KMS-11 (cell line): ENCODE results near the gene HOXB5.

Experiments used
- H2AFZ ChIP-seq: fragments of 200-600 bp; sonication (generic); 2 replicates; pipeline ENCODE4 v1.6.1; 2016; ENCODE audit warnings: antibody characterized with exemption, mixed run types, low read depth
- H3K27ac ChIP-seq: fragments of 200-600 bp; sonication (generic); 2 replicates; pipeline ENCODE4 v1.6.1; 2016; ENCODE audit warnings: mild to moderate bottlenecking, mixed run types
- H3K27me3 ChIP-seq: fragments of 200-600 bp; sonication (generic); 2 replicates; pipeline ENCODE4 v1.6.1; 2017; ENCODE audit warnings: mild to moderate bottlenecking, low read depth, mixed run types, moderate library complexity; ENCODE audit not compliant: insufficient read depth
- H3K36me3 ChIP-seq: fragments of 200-600 bp; sonication (generic); 2 replicates; pipeline ENCODE4 v1.6.1; 2017; ENCODE audit warnings: mild to moderate bottlenecking, mixed run types; ENCODE audit not compliant: insufficient read depth
- H3K4me1 ChIP-seq: fragments of 200-600 bp; sonication (generic); 2 replicates; pipeline ENCODE4 v1.6.1; 2016; ENCODE audit warnings: mild to moderate bottlenecking, low read depth, mixed run types; ENCODE audit not compliant: poor library complexity, severe bottlenecking
- H3K4me2 ChIP-seq: fragments of 200-600 bp; sonication (generic); 2 replicates; pipeline ENCODE4 v1.7.0; 2016; ENCODE audit warnings: mild to moderate bottlenecking, mixed run types
- H3K4me3 ChIP-seq: fragments of 200-600 bp; sonication (generic); IDR thresholded peaks from 2 replicates; pipeline ENCODE4 v1.6.1; 2017; ENCODE audit warnings: low read depth, low read length, mixed read lengths; ENCODE audit not compliant: insufficient read depth
- H3K79me2 ChIP-seq: fragments of 200-600 bp; sonication (generic); 2 replicates; pipeline ENCODE4 v1.6.1; 2016; ENCODE audit warnings: low read depth, mixed run types; ENCODE audit not compliant: insufficient read depth
- H3K9ac ChIP-seq: fragments of 200-600 bp; sonication (generic); 2 replicates; pipeline ENCODE4 v1.6.1; 2016; ENCODE audit warnings: mild to moderate bottlenecking, mixed run types
- H4K20me1 ChIP-seq: fragments of 200-600 bp; sonication (generic); 2 replicates; pipeline ENCODE4 v1.6.1; 2016; ENCODE audit warnings: mild to moderate bottlenecking, mixed run types; ENCODE audit not compliant: insufficient read depth
- TF ChIP-seq, protein P1 (sequence below): fragments of 200-600 bp; sonication (generic); conservative IDR thresholded peaks from 2 replicates; pipeline ENCODE4 v1.6.1; 2017; ENCODE audit warnings: low read depth, mild to moderate bottlenecking, antibody characterized with exemption, low read length, moderate library complexity, mixed read lengths

The HOXB5 gene

DNA sequence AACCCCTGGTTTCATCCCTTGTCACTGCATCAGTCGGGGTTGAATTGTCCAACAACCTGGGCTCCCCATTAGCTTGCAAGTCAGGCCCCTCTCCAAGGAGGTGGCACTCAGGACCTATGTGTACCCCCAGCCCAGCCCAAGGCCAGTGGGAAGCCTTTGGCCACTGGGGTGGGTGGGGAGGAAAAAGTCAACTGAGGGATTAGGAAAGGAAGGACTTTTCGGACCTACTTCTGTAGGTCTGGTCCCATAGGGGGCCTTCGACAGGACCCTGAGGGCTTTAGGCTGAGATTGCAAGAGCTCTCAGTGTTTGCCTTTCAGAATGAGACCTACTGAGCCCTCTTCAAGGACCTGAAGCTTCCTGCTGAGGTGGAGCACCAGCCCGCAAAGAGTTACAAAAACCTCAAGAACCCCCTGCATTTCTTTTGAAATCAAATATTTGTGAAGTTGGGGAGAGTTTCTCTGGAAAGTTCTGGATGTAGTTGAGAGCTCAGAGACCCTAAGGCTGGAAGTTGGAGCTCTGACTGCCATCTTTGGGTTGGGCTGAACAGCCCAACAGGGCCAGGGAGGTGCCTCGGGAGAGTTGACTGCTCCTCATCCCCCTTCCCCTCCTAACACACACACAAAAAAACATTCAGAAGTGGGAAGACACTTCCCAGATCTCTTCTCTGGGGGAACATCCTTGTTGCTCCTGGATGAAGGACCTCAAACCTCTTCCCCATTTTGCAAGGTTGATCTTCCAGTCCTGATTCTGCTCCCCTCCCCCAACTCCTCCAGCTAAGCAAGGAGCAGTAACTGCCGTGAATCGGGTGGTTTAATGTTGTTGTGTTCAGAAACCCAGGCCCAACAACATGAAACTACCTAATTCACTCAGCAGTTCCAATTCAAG, 38.4 kb upstream of the HOXB5 start:
- H3K79me2 ChIP-seq, result no peaks in the 10 kb centered on the region
- H3K4me1 ChIP-seq, result peaks cover 47% of the 10 kb centered on the region
- H3K4me2 ChIP-seq, result peak overlapping the region; percentile 74
- TF ChIP-seq, protein P1, sequence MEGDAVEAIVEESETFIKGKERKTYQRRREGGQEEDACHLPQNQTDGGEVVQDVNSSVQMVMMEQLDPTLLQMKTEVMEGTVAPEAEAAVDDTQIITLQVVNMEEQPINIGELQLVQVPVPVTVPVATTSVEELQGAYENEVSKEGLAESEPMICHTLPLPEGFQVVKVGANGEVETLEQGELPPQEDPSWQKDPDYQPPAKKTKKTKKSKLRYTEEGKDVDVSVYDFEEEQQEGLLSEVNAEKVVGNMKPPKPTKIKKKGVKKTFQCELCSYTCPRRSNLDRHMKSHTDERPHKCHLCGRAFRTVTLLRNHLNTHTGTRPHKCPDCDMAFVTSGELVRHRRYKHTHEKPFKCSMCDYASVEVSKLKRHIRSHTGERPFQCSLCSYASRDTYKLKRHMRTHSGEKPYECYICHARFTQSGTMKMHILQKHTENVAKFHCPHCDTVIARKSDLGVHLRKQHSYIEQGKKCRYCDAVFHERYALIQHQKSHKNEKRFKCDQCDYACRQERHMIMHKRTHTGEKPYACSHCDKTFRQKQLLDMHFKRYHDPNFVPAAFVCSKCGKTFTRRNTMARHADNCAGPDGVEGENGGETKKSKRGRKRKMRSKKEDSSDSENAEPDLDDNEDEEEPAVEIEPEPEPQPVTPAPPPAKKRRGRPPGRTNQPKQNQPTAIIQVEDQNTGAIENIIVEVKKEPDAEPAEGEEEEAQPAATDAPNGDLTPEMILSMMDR, result no peak
- peak overlapping the region; percentile 38 for H3K27ac ChIP-seq
- H3K36me3 ChIP-seq, result no peaks in the 10 kb centered on the region
- H3K27me3 ChIP-seq, result peaks cover 17% of the 10 kb centered on the region
- H3K4me3 ChIP-seq, result no peak overlapping the region
- H4K20me1 ChIP-seq, result no peaks in the 10 kb centered on the region
- peak overlapping the region; percentile 55 for H2AFZ ChIP-seq
- H3K9ac ChIP-seq, result peak overlapping the region; percentile 11; the same call in 1 of the 2 replicates

DNA sequence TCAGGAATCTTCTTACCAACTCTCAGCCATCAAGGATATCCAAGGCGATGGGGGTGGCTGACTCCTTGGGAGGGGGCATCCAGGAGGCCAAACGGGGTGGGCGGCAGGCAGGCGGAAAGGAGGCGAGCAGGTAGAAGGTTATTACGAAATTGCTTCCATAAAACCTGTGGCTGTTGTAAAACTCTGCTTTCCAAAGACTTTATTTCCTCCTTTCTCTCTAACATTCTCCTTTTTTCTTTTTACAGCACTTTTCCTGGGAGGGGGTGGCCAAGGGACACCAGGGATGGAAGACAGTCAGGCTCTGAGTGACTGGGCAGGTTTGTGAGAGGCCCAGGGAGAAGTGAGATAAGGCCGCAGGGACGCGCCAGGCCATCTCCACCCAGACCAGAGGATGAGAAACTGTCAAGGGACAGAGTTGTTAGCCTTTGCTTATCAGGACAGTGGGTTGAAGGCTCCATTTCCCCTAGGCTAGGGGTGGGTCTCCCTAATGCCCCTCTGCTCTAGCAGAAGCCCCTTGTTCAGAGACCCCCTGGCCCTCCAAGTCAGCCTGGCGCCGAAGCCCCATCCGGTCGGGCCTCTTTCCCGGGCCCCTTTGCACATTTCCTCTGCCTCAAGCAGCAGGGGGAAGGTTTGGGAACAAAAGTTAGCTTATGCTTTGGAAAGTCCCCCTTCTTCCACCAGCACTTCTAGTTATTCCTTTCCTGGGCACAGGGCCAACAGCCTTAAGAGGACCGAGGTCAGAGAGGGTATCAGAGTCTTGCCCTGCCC, 37.5 kb upstream of the HOXB5 start:
- H3K27ac ChIP-seq, result no peak overlapping the region; the same call in 1 of the 2 replicates
- H3K4me2 ChIP-seq, result peak overlapping the region; percentile 74
- H2AFZ ChIP-seq, result peak overlapping the region; percentile 55; the same call in 1 of the 2 replicates
- no peaks in the 10 kb centered on the region for H3K36me3 ChIP-seq
- H4K20me1 ChIP-seq, result no peaks in the 10 kb centered on the region
- no peaks in the 10 kb centered on the region for H3K79me2 ChIP-seq
- H3K4me3 ChIP-seq, result no peak overlapping the region
- H3K4me1 ChIP-seq, result peaks cover 45% of the 10 kb centered on the region
- peaks cover 16% of the 10 kb centered on the region for H3K27me3 ChIP-seq
- no peak overlapping the region for H3K9ac ChIP-seq
- TF ChIP-seq, protein P1, result no peak

DNA sequence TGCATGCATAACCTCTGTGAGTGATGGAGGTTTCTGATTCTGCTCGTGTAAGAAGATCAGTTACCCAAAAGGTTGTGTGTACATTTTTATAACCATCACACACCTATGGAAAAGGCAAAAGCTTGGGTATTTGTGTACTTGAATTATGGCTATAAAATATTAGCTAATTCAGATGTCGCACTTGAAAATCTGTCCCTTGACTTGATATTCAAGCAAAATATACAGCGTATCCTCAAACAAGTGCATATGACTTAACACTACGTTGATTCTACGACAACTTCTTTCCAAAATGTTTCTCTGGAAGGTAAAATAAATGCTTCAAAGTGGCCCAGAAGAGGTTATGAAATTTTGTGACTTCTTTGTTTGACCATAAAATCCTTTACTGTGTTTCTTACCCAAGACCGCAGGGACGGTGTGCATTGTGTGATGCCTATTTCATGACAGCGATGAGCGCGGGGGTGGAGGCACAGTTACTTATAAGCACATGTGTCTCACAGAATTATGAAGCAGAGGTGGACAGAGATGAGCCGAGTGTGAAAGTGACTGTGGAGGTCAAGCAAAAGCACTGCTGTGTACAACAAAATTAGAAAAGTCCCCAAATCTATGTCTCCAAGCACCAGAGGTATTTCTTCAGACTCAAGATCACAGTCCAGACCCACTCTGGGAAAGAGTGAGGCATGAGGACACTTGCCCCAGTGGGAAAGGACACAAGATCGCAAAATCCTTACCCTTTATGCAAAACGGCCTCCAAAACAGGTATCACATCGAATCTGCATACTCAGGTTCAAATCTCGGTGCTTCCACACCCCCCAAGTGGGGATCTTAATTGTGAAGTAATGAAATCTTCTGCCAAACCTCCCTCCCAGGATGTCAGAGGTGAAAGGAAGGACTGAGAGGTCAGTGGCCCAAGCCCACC, 36.7 kb upstream of the HOXB5 start:
- H3K79me2 ChIP-seq, result no peaks in the 10 kb centered on the region
- no peak overlapping the region for H3K9ac ChIP-seq

DNA sequence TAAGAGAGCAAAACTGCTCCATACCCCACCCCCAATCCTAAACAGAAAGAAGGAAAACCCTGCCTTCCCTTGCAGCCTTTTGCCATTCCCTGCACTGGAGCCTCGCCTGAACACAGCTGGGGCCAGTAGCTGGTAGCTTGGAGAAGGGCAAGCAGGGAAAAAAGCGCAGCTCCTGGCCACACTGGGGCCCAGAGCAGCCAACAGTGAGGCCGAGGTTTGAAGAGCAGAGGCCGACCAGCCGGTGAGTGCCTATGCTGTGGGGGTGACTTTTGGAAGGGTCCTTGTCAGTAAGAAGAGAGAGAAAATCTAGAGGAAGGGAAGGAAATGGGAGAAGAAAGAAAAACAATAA, 35.8 kb upstream of the HOXB5 start:
- TF ChIP-seq, protein P1, result no peak
- H3K4me2 ChIP-seq, result no peak overlapping the region
- H3K27ac ChIP-seq, result no peak overlapping the region
- peaks cover 31% of the 10 kb centered on the region for H3K4me1 ChIP-seq
- peaks cover 28% of the 10 kb centered on the region for H3K27me3 ChIP-seq
- no peak overlapping the region for H3K4me3 ChIP-seq
- no peaks in the 10 kb centered on the region for H3K36me3 ChIP-seq
- H4K20me1 ChIP-seq, result no peaks in the 10 kb centered on the region
- H3K9ac ChIP-seq, result no peak overlapping the region
- no peaks in the 10 kb centered on the region for H3K79me2 ChIP-seq
- no peak overlapping the region for H2AFZ ChIP-seq

More for the DNA sequence above, 36.7 kb upstream of the HOXB5 start:
- H3K27me3 ChIP-seq, result peaks cover 19% of the 10 kb centered on the region
- no peaks in the 10 kb centered on the region for H3K36me3 ChIP-seq
- H3K4me3 ChIP-seq, result no peak overlapping the region
- peaks cover 36% of the 10 kb centered on the region for H3K4me1 ChIP-seq
- H3K4me2 ChIP-seq, result no peak overlapping the region
- no peaks in the 10 kb centered on the region for H4K20me1 ChIP-seq
- no peak overlapping the region for H3K27ac ChIP-seq
- TF ChIP-seq, protein P1, result no peak
- no peak overlapping the region for H2AFZ ChIP-seq
